Measurements from ENCODE around the gene TRIO. TPM values are rescaled to one million over a fixed set of nuclear protein-coding genes. Genes with fewer than 3 reads are reported as not detected.
A peak's percentile ranks its signal among the peaks of the same experiment; 100 is the strongest.

Gene TRIO
- total RNA-seq, 6 experiments from 2014 or later, result 167 to 219 (median 190) TPM

DNA sequence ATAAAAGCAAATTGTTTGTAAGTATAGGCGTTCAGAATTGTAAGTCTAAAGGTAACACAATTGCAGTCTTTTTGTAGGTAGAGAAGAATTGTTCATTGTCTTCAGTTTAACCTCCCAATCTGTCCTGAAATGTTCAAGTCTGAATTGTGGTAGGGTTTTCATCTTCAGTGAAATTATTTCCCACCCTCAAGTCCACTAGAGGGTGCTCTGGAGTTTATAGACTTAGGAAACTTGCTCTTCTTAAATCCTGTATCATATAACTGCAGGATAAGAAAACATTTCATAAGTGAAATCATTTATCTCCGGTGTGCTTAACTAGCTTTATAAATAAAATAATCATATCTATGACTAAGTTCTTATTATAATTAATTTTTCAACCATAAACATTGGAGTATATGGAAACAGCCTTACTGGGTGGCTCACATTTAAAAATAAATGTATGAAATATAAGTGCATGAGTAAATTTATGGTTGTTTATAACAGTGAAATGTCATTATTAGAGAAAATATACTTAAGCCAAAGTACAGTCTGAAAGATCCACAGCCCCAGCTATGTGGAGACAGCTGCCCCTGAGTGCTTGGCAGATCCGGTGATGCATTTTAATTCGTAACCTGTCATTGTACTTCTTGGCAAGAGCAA, 256.0 kb downstream of the TRIO start:
- Mint-ChIP-seq H3K4me3 (peak overlapping the region; percentile 69), H3K4me1 (ENCODE audit: low read depth) (peaks cover 75% of the 10 kb centered on the region), H3K27me3 (ENCODE audit: insufficient read depth) (peaks cover 37% of the 10 kb centered on the region), H3K36me3 (ENCODE audit: low read depth) (peaks cover 66% of the 10 kb centered on the region), H3K27ac (peak overlapping the region; percentile 83), H3K9me3 (peaks cover 8% of the 10 kb centered on the region; the same call in 1 of the 2 replicates)
- TF ChIP-seq, protein P1, sequence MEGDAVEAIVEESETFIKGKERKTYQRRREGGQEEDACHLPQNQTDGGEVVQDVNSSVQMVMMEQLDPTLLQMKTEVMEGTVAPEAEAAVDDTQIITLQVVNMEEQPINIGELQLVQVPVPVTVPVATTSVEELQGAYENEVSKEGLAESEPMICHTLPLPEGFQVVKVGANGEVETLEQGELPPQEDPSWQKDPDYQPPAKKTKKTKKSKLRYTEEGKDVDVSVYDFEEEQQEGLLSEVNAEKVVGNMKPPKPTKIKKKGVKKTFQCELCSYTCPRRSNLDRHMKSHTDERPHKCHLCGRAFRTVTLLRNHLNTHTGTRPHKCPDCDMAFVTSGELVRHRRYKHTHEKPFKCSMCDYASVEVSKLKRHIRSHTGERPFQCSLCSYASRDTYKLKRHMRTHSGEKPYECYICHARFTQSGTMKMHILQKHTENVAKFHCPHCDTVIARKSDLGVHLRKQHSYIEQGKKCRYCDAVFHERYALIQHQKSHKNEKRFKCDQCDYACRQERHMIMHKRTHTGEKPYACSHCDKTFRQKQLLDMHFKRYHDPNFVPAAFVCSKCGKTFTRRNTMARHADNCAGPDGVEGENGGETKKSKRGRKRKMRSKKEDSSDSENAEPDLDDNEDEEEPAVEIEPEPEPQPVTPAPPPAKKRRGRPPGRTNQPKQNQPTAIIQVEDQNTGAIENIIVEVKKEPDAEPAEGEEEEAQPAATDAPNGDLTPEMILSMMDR (IDR thresholded peaks at IDR 0.05), result peak; percentile 88
- peak; percentile 54 for DNase-seq

DNA sequence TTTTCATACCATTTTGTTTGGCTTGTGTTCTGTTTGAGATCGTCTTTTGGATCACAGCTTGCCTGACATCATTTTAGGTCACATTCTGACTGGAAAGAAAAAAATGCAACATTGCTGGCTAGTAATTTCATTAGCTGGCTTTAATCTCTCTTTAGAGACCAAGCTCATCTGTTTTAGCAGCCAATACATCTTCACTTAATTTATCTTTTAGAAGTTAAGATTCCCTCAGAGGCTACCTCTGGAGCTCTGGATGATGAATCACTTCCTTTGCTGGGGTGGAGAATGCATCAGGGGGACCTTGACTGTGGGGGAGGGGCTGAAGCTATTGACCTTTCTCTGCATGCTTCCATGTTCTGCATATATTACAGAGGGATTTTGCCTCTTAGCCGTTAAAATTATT, 256.9 kb downstream of the TRIO start:
- Mint-ChIP-seq H3K9me3 (peaks cover 8% of the 10 kb centered on the region; the same call in 1 of the 2 replicates), H3K36me3 (ENCODE audit: low read depth) (peaks cover 71% of the 10 kb centered on the region), H3K4me1 (ENCODE audit: low read depth) (peaks cover 84% of the 10 kb centered on the region), H3K27me3 (ENCODE audit: insufficient read depth) (peaks cover 40% of the 10 kb centered on the region), H3K4me3 (peak overlapping the region; percentile 69), H3K27ac (peak overlapping the region; percentile 83)
- TF ChIP-seq, protein P1 (IDR thresholded peaks at IDR 0.05), result no peak
- DNase-seq, result peak; percentile 74

DNA sequence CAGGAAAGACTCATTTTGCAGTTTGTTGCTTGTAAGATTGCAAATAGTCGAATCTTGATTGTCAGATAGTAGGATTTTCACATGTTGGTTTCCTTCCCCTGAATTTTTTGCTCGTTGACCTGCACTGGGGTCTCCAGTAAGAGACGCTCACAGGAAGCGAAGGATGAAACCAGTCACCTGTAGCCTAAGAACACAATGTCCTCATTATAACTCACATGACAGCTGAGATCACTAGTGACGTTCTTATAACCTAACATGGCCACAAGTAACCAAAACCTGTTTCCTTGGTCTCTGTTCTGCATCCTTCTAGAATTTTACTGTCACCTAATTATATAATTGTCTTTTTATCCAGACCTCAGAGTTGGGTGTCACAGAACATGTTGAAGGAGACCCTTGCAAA, 257.5 kb downstream of the TRIO start:
- DNase-seq, result no peak
- H3K4me3 Mint-ChIP-seq, result peak overlapping the region; percentile 69
- H3K9me3 Mint-ChIP-seq, result peaks cover 8% of the 10 kb centered on the region; the same call in 1 of the 2 replicates
- H3K4me1 Mint-ChIP-seq (ENCODE audit: low read depth), result peaks cover 84% of the 10 kb centered on the region
- peaks cover 45% of the 10 kb centered on the region for H3K27me3 Mint-ChIP-seq (ENCODE audit: insufficient read depth)
- H3K27ac Mint-ChIP-seq, result peak overlapping the region; percentile 83
- TF ChIP-seq, protein P1 (IDR thresholded peaks at IDR 0.05), result no peak
- H3K36me3 Mint-ChIP-seq (ENCODE audit: low read depth), result peaks cover 72% of the 10 kb centered on the region

DNA sequence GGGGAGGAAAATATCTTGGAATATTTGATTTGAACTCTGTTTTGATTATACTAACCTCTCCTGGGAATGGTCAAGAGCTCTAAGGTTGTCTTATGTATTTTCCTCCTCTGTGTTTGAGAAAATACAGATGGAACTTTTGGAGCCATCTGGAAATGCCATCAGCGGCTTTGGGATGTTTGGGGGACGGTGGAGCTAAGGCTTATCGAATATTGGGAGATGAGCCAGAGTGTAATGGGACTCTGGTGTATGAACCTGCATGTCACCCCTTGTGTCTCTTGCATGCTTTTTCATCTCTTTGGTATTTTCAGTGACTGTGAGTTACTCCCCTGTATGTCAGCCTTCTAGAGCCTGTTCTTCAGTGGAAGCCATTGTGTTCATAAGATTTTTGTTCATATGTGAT, 258.5 kb downstream of the TRIO start:
- H3K27ac Mint-ChIP-seq, result peak overlapping the region; percentile 58; the same call in 1 of the 2 replicates
- no peak for DNase-seq

DNA sequence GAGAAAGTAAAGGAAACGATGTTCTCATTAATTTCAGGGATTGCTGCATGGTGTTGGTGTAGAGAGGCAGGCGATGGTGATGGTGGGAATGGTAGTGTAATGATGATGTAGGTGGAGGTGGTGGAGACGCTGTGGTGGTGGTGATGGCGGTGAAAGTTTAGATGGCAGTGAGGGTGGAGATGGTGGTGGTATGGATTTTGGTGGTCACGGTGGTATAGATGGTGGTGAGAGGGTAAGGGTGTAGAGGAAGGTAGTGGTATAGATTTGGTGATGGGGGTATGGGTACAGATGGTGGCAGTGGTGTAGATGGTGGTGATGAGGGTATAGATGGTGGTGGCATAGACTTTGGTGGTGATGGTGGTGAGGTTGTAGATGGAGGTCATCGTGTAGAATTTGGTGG, 259.3 kb downstream of the TRIO start:
- peaks cover 80% of the 10 kb centered on the region for H3K36me3 Mint-ChIP-seq (ENCODE audit: low read depth)
- H3K27me3 Mint-ChIP-seq (ENCODE audit: insufficient read depth), result peaks cover 52% of the 10 kb centered on the region
- peaks cover 91% of the 10 kb centered on the region for H3K4me1 Mint-ChIP-seq (ENCODE audit: low read depth)
- peak overlapping the region; percentile 12; the same call in 1 of the 2 replicates for H3K4me3 Mint-ChIP-seq
- DNase-seq, result no peak
- H3K9me3 Mint-ChIP-seq, result peaks cover 8% of the 10 kb centered on the region; the same call in 1 of the 2 replicates
- H3K27ac Mint-ChIP-seq, result peak overlapping the region; percentile 51; the same call in 1 of the 2 replicates
- TF ChIP-seq, protein P1 (IDR thresholded peaks at IDR 0.05), result no peak

More for the DNA sequence above, 258.5 kb downstream of the TRIO start:
- peak overlapping the region; percentile 15; the same call in 1 of the 2 replicates for H3K4me3 Mint-ChIP-seq
- H3K27me3 Mint-ChIP-seq (ENCODE audit: insufficient read depth), result peaks cover 52% of the 10 kb centered on the region
- H3K9me3 Mint-ChIP-seq, result peaks cover 8% of the 10 kb centered on the region; the same call in 1 of the 2 replicates
- peaks cover 80% of the 10 kb centered on the region for H3K36me3 Mint-ChIP-seq (ENCODE audit: low read depth)
- TF ChIP-seq, protein P1 (IDR thresholded peaks at IDR 0.05), result no peak
- H3K4me1 Mint-ChIP-seq (ENCODE audit: low read depth), result peaks cover 91% of the 10 kb centered on the region

Measured in HFFc6 (cell line).